Hepatic stellate cell (primary cell): Measurements from ENCODE around the gene SH2D2A.
A peak's percentile ranks its signal among the peaks of the same experiment; 100 is the strongest.

Experiments
- DNase-seq: peaks from one replicate; pipeline ENCODE4 v3.0.0; 2011; ENCODE audit warnings: low spot score

Gene SH2D2A

DNA sequence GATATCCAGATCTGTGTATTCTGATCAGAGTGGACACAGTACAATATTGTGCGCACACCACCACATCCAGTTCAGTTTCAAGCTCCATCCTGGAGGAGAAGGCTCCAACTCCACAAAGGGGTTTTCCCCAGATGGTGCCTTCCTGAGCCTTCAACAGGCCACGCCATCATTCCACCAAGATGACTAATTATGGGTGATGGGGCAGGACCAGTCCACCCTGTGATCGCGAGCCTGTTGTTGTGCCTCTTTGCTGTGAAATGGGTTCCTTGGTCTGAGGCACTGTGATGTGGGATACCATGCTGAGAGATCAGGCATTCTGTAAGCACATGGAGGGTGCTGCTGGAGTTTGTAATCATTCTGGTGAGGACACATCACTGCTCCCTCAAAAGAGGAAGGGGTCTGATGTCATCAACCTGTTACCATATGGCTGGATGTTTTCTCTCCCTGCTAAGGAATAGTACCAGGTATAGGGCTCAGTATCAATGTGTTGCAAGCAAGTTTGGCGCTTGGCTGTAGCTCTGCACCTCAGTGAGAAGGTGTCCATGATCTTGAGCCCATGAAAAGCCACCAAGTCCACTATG is 6.7 kb upstream of the SH2D2A start:
- DNase-seq: no peak

DNA sequence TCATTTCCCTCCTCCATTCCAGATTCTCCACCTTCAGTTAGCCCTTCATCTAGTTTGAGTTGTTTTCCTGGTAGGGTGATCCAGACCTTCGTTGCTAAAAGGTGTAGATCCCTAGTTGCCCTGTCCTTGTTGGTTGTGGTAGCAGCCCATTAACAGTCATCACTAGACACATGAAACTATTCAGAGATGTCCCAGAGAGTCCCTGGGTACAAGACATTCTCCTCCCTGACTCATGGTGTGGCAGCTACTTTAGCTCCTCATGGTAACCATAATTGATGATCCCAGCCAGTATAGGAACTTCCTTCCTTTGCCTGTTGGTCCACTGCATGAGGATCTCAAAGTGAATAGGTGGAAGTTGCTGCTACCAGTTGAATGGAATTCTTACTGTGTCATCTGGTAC is 6.0 kb upstream of the SH2D2A start:
- DNase-seq: no peak

DNA sequence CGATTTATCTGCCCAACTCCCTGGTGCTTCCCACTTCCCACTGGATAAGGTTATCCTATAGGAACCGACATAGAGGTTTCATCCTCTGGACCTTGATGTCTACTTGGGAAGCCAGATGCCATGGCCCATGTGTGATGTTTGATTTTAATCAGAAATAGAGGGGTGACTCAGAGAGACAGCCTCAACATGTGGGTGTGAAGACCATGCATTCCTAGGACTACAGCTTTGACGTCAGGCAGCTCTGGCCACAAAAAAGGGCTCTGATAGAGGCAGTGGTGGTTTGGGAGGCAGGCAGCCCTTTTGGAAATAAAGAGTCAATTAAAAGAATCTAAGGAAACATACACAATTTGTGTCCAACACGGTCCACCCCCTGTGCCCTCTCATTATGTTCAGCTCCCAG is 5.2 kb upstream of the SH2D2A start:
- DNase-seq: peak; percentile 55

DNA sequence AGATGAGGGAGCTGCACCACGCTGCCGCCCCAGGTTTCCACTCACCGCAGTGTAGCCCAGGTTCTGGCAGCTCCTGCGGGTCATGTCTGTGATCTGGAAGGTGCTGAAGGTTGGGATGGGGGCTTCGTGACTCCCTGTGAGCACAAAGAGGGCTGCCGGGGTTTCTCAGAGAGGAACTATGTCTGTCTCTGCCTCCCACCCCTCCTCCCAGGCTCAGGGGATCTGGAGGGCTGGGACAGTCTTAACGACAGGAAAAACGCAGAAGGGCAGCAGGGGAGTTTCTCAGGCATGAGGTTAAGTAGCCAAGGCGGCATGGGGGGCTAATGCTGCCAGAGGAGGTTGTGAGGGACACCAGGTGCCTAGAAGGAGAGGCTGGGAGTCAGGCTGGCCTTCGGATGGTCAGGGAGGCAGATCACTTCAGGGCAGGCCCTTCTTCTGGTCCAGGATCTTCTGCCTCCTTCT is 656 bp downstream of the SH2D2A start:
- DNase-seq: no peak

DNA sequence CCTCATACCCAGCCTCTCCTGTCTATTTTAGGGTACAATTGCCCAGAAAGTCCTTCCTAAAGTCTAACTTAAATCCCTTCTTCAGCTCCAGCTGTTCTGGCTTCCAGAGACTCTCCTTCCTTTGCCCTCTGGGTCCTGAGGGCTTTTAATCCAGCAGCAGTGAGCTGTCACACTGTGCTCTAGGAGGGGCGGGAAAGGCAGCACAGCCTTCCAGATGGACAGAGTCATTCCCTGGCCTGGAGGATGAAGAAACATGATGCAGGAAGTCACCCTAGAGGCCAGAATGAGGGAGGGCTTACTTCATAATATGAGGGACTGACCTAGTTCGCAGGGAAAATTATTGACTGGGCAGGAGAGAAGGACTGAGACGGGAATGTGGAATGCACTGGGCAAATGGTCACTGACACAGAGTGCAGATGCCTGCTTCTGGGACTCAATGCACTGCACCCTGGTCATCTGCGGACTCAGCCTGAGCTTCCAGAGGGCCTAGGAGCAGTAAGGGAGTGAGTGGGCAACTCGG is 1.3 kb downstream of the SH2D2A start:
- peak; percentile 93 for DNase-seq

DNA sequence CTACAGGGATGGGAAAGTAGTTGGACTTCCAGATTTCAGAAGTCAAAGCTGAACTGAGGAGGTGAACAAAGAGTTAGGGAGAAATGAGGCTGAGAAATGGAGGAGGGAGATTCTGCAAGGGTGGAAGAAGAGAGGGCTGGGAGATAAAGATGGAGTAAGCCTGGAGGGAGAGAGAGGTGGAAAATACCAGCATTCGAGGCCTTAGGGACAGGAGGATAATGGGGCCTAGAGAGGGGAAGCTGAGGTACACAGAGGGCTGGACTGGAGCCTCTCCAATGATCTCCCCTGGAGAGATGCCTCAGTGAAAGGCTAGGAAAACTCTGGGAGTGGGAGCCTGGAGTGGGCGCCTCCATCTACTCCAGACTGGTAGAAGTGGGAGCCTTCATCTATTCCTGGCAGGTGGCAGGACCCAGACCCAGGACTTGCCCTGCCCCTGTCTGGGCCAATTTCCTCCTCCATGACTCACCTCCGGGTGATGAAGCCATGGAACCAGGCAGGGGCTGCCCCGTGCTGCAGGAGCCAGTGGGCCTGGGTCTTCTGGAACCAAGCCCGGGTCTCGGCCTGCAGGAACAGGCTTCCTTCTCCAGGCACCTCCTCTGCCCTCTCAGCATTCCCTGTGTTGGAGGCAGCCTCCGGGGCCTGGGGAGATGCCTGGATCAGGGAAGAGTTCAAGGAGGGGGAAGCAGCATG is 1.9 kb downstream of the SH2D2A start:
- DNase-seq: no peak

DNA sequence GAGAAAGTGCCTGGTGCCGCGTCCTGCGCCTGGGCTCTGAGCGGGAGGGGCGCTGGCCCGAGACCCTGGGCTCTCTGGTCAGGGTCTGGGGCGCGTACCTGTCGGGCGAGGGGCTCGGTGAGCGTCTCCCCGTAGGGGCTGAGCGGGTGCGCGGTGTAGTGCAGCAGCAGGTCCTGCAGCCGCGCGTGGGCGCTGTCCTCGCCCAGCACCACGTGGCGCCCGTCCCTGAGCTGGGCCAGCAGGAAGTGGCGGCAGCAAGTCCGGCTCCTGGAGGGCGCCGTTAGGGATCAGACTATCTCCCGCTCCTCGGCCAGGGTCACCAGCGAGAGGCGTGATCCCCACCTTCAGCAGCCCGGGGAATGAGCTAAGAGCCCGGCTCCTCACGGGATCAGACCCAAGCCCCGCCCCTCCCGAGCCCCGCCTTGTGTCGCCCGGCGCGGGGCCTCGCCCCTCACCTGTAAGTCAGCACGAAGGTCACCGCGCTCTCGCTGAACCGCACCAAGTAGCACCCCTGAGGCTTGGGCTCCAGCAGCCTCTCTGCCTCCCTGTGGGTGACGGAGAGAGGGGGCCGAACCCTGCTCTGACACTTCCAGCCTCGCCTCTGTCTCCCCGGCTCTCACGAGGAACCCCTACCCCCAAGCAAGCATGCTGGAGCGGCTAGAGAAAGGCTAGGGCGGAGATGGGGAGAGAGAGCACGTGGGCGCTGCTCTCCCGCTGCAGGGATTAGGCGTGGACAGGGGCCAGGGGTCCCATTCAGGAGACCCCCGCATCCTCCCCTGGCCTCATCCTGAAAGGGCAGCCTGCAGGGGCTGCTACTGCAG is 2.7 kb downstream of the SH2D2A start:
- DNase-seq: peak; percentile 76

DNA sequence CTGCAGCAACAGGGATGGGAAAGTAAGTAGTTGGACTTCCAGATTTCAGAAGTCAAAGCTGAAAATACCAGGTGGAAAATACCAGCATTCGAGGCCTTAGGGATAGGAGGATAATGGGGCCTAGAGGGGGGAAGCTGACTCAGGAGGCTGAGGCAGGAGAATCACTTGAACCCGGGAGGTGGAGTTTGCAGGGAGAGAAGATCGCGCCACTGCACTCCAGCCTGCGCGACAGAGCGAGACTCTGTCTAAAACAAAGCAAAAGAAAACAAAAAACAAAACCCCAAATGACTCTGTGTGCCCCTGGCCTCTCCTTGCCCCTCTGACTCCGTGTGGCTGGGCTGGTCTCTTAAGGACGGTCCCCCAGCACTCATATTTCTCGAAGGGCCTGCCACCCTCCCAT is 3.4 kb downstream of the SH2D2A start:
- DNase-seq: no peak

DNA sequence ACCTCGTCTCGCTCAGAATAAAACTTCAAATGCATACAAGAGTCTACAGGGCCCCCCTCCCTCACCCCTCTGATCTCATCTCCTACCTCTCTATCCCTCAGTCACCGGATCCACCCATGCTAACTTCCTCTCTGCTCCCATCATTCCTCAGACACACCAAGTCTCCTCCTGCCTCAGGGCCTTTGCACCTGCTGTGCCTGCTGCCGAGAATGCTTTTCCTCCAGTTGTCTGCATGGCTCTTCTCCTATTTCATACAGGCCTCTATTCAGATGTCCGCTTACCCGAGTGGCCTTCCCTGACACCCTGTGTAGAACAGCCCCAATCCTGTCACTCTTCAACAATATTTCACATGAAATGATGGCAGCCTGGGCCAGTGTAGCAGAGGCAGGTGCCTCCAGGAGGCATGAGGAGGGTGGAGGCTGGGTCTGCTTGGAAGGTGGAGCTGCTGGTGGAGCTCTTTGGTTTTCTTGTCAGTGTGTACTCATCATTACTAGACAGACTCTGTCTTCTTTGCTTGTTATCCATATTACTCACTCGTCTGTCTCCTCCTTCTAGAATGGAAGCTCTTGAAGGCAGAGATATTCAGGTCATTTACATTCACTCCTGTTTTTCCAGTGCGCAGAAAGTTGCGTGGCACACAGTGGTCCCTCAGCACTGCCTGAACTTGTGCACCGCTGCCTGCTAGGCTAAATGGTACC is 4.2 kb downstream of the SH2D2A start:
- DNase-seq: no peak

DNA sequence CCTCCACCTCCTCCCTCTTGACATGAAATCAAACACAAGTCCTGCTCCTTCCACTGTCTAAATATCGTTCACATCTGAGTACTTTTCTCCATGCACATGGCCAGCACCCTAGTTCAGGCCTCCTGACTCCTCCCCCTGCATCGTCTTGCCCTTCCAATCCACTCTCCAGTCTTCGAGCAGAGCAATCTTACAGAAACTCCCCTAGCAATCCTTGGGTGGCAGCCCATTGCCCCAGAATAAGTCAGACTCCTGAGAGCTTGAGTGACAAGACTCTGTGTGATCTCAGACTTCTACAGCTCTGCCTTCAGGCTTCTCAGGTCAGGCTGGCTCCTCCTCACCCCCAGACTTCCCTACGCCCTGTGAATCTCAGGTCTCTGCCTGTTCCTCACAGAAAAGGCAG is 5.5 kb downstream of the SH2D2A start:
- DNase-seq: no peak

DNA sequence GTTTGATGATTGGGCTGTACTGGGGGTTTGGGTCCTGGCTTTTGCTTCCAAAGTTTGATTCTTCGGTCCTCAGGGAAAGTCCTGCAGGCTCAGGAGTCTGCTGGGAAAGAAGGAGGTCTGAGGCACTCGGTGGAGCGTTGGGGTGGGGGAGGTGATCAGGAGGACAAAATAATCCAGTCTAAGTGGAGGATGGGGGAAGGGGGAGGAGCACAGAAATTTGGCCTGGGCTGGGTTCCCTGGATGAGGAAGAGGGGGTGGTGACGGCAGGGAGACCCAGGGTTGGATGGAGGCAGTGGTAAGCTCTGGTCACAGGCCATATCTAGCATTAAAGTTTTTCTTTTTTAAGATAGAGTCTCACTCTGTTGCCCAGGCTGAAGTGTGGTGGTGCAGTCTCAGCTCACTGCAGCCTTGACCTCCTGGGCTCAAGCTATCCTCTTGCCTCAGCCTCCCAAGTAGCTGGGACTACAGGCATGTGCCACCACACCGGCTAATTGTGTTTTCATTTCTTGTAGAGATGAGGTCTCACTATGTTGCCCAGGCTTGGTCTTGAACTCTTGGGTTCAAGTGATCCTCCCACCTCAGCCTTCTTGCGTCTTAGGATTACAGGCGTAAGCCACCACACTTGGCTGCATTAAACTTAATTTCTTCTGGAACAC is 6.8 kb downstream of the SH2D2A start:
- DNase-seq: no peak

DNA sequence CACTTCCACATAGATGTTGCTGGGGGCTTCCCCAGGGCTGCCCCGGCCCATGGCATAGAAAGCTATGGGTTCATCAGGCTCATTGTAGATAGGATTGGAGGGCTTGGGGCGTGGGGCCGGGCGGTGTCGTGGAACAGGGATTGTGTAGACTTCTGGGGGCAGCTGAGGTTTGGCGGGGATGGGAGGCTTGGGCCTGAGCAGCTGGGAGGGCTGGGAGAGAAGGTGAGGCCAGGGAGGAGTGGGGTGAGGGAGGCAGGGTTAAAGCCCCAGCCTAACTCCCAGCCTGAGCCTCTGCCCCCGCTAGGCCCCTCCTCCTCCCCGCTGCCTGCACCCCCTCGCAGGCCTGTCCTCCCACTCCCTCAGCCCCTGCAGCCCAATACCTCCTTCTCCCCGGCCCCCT is 7.4 kb downstream of the SH2D2A start:
- no peak for DNase-seq

DNA sequence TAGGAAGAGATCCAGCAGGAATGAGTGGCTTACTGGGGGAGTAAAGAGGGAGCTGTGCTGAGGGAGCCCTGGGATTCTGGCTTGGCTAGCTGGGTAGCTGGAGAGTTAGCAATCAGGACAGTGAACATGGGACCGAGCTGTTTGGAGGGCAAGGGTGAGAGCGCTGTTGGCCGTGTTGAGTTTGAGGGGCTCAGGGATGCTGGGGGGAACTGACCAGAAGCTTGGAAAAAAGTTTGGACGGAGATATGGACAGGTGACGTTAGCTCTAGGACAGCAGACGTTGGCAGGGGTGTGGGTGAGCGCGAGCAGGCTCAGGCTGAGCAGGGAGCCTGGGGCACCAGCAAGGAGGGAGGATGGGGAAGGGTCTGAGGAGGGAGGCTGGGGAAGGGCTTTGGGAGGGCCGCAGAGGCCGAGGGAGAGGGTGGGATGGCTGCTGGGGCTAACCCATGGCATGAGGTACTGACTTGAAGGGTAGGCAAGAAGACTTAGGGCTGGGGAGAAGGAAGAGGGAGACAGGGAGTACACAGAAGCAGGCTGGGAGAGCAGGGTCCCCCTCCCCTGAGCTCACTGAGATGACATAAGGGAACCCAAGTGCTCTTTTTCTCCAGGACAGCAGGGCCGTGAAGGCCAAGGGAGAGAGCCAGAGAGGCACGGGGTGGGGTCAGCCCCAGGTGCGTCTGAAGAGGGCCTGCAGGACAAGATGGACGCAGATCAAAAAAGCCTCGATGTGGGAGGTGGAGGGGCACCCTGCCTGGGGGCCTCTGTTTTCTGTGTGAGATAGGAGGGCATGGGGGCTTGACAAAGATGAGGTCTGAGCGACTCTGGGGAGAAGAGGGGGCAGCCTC is 8.2 kb downstream of the SH2D2A start:
- no peak for DNase-seq

DNA sequence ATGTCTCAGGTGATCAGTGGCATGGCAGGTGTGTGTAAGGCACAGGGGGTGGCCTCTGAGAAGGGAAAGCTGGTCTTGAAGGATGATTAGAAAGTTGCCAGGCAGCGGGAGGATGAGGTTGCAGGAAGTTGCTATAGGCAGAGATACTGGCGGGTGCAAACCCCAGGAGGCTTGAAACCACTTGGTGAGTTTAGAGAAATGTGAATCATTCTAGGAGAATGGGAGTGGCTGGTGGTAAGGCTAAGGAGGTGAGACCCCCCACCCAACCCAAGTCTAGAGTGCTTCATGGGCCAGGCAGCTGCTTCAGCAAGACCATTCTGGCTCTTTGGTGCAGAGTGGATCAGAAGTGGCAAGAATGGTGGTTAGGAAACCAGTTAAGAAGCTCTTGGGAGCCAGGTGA is 9.0 kb downstream of the SH2D2A start:
- no peak for DNase-seq

DNA sequence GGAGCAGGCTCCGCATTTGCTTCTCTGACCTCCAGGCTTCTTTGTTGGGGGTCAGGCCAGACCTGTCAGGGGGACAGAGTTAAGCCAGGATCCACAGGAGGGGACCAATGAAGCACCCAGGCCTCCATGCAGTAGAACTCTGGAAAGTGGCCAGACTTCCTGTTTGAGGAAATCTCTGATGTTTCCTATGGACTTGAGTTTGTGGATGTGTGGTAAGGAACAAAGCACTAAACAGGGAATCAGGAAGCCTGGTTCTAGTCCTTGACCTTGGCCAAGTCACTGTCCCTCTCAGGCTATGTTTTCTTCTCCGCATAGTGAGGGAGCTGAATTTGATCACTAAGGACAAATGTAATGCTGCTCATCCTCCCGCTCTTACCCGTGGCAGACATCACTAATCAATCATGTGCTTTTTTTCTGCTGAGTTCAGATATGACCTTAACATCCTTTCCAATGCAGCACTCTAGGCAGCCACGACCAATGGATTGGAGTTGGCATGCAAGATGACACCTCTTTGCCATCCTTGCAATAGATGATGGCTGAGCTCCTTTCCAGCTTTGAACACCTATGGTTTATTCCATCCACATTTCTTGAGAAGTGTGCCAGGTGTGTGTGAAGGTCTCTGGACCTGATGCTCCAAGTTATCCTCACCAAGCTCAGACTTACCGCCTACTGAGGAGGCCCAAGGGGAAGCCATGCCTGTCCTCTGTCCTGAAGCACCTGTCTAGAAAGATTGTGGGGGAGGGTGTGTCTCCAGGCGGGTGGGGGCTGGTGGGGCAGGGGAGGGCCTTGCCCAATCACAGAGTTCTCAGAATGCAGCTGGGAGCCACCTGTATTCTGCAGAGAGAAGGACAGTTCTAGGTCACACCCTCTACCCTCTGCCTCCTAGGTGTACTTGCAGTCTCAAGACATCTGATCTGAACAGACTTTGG is 9.9 kb downstream of the SH2D2A start:
- DNase-seq: no peak

DNA sequence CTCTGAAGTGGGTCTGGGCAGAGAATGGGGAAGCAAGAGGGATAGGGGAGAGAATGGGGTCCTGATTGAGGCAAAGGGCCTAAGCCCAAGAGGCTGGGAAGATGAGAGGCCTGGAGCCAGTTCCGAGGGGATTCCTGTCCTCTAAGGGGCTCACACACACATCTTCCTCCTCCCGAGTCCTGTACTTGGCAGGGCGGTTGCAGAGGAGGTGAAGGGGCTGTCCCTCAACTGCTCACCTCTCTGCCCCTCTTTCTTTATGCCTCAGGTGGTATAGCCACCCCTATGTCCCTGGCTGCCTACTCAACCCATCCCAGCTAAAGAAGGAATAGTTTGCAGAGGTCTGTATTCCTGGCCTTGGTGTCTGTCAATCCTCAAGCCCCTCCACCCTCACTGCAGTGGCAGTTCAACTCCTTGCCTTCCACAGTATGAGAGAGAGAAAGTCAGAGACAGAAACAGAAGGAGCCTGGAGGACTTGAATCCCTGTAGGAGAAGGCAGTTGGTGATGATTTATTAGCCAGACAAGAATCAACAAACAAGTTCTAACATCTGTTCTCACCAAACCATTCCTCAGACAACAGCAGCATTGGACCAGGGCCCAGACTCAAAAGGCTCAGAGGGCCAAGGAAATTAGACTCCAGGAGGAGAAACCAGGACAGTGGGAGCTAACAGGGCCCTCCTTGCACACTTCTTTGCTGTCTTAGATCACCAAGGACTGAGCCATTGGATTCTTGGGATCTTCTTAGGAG is 10.7 kb downstream of the SH2D2A start:
- peak; percentile 47 for DNase-seq

DNA sequence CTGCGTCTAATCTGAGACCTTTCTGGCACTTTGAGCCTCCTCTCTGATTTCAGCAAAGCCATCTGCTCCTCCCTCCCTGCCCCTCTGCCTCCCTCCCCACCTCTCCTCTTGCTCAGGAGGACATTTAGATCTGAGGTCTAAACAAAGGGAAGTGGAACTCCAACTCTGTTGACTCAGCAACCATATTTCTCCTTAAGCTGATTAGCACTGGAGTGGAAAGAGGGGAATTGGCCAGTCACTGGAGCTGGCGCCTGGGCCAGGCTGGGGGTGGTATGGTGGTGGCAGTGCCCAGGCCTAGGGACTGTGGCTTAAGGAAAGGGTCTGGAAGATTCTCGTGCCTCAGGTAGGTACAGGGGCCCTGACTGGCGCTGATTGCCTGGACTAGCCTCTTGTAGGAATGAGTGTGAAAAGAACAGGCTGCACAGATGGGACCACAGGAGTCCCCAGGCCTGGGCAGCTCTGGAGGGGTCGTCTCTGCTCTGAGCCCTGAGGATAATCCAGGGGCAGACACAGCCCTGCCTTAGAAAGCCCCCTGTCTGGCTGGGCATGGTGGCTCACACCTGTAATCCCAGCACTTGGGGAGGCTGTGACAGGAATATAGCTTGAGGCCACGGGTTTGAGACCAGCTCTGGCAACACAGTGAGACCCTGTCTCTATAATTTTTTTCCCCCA is 11.9 kb downstream of the SH2D2A start:
- no peak for DNase-seq

DNA sequence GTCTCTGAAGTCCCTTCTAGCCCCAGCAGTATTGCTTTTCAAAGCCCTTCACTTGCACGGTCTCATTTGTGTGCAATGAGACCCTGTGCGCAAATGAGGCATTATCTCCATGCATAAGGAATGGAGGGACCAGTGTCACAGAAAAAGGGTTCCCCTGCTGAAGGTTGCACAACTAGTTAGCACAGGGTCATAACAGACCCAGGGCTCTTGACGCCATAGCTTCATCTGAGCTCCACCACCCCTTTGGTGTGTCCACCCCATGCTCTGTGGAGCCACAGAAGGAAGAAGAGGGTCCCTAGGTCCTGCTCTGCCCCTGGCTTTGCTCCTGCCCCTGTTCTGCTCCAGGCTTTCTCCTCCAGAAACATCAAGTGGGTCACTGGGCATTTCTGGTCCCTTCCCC is 12.6 kb downstream of the SH2D2A start:
- no peak for DNase-seq
